ENCODE measurements around the gene MOB3C.

DNA sequence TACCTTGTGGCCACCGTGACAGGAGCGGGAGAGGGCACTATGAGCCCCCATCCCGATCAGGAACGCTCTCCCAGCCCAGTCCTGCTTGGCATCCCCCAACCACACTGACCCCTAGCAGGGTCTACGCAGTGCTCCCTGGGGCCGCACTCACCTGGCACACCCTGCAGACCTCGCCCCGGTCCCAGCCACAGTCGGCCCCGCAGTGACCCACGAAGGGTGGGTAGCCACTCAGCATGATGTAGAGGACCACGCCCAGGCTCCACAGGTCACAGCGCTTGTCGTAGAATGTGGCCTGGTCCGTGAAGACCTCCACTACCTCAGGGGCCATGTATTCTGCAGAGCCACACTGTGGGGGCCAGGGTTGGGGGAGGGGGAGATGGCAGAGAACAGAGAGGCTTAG lies 54.1 kb downstream of the MOB3C start:
- TF ChIP-seq POLR2A (IDR thresholded peaks at IDR 0.05): no peak
- TF ChIP-seq, protein P1, sequence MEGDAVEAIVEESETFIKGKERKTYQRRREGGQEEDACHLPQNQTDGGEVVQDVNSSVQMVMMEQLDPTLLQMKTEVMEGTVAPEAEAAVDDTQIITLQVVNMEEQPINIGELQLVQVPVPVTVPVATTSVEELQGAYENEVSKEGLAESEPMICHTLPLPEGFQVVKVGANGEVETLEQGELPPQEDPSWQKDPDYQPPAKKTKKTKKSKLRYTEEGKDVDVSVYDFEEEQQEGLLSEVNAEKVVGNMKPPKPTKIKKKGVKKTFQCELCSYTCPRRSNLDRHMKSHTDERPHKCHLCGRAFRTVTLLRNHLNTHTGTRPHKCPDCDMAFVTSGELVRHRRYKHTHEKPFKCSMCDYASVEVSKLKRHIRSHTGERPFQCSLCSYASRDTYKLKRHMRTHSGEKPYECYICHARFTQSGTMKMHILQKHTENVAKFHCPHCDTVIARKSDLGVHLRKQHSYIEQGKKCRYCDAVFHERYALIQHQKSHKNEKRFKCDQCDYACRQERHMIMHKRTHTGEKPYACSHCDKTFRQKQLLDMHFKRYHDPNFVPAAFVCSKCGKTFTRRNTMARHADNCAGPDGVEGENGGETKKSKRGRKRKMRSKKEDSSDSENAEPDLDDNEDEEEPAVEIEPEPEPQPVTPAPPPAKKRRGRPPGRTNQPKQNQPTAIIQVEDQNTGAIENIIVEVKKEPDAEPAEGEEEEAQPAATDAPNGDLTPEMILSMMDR (IDR thresholded peaks at IDR 0.05): no peak
